ENCODE measurements around the gene AMIGO2.

GRCh38 chr12:47066278-47067025, 13.3 kb downstream of the AMIGO2 start:
- TF ChIP-seq, protein P1, sequence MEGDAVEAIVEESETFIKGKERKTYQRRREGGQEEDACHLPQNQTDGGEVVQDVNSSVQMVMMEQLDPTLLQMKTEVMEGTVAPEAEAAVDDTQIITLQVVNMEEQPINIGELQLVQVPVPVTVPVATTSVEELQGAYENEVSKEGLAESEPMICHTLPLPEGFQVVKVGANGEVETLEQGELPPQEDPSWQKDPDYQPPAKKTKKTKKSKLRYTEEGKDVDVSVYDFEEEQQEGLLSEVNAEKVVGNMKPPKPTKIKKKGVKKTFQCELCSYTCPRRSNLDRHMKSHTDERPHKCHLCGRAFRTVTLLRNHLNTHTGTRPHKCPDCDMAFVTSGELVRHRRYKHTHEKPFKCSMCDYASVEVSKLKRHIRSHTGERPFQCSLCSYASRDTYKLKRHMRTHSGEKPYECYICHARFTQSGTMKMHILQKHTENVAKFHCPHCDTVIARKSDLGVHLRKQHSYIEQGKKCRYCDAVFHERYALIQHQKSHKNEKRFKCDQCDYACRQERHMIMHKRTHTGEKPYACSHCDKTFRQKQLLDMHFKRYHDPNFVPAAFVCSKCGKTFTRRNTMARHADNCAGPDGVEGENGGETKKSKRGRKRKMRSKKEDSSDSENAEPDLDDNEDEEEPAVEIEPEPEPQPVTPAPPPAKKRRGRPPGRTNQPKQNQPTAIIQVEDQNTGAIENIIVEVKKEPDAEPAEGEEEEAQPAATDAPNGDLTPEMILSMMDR (IDR thresholded peaks at IDR 0.05) = no peak
- TF ChIP-seq POLR2A (IDR thresholded peaks at IDR 0.05) (no peak), EP300 (IDR thresholded peaks at IDR 0.05; ENCODE audit: low read depth) (no peak)
